Skeletal muscle tissue (tissue), 5 donors: ENCODE data around the gene TMPRSS5. TPM values are rescaled to one million over a fixed set of nuclear protein-coding genes. Genes with fewer than 3 reads are reported as not detected.

Experiments used
- H3K27ac ChIP-seq: one replicate; pipeline ENCODE4 v1.7.0; 2013; ENCODE audit warnings: mild to moderate bottlenecking, low read depth, low read length, inconsistent platforms
- H3K27me3 ChIP-seq, 3 donors: one replicate each; pipeline ENCODE4 v1.7.0; 2013; ENCODE audit warnings: low read length in 3 of 3; ENCODE audit not compliant: control insufficient read depth in 3 of 3, insufficient read depth in 3 of 3
- H3K36me3 ChIP-seq, 3 donors: one replicate each; pipeline ENCODE4 v1.7.0; 2013; ENCODE audit warnings: low read length in 3 of 3; ENCODE audit not compliant: control insufficient read depth in 3 of 3, insufficient read depth in 3 of 3
- H3K4me1 ChIP-seq, 3 donors: one replicate each; pipeline ENCODE4 v1.7.0; 2013; ENCODE audit warnings: low read length in 3 of 3, mild to moderate bottlenecking in 3 of 3; ENCODE audit not compliant: control insufficient read depth in 3 of 3, insufficient read depth in 3 of 3
- H3K4me3 ChIP-seq, 3 donors: one replicate each; pipeline ENCODE4 v1.7.0; 2013; ENCODE audit warnings: low read length in 3 of 3
- H3K9ac ChIP-seq, 3 donors: one replicate each; pipeline ENCODE4 v1.7.0; 2013; ENCODE audit warnings: low read length in 3 of 3, mild to moderate bottlenecking in 3 of 3, moderate library complexity in 2 of 3, low read depth in 1 of 3
- H3K9me3 ChIP-seq, 3 donors: one replicate each; pipeline ENCODE4 v1.7.0; 2013; ENCODE audit warnings: low read length in 3 of 3; ENCODE audit not compliant: control insufficient read depth in 3 of 3
- small RNA-seq: library from RNA; depleted of rRNA; stranded (forward); fragments of <200 nt; gene quantifications from one replicate; pipeline ENCODE3, GENCODE V24; 2014
- total RNA-seq: library from RNA; depleted of rRNA; stranded (reverse); fragments of >200 nt; gene quantifications from one replicate; pipeline ENCODE4 v1.2.3, GENCODE V29; 2014
- donor health status: Osteomylitis.

Gene TMPRSS5
- total RNA-seq, 1 donor from 2014 or later, result 2.1 TPM

DNA sequence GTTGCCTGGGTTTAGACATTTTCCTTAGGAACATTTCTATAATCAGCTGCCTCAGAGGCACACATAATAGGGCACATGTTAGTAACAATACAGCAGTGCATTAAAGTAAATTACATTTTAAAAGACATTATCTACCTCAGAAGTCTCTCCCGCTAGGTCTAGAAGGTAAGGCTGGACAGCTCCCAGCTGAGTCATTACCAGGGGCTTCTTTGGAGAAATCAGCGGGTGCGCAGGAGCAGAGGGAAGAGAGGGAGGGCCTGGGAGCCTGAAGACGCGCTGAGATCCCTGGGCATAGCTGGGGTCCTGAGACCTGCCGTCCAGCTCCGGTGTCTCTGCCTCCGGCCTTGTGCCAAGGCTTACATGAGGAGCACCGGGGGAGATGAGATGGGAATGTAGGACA lies 67.7 kb downstream of the TMPRSS5 start:
- H3K27ac ChIP-seq, result no peak overlapping the region

DNA sequence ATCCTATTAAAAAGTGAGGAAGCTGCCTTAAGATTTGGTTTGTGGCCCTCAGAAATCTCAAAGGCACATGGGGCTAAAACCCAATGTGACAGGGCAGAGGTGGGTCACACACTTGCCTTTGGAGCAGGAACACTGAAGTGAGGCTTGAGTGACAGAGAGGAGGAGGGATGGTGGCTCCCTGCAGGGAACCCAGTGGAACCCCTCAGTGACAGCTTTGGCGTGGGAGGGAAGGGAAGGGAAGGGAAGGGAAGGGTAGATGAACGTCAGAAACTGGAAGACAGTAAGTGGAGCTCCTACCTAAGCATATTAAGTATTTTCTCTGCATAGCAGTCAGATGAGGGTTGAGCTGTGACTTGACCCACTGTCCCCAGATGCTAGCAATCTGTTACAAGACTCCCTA lies 68.5 kb downstream of the TMPRSS5 start:
- Histone ChIP-seq H3K27ac (no peak overlapping the region), H3K9me3 (no peaks in the 10 kb centered on the region)

More for the DNA sequence above, 67.7 kb downstream of the TMPRSS5 start:
- Histone ChIP-seq H3K4me3 (no peak overlapping the region), H3K27me3 (no peaks in the 10 kb centered on the region), H3K4me1 (no peaks in the 10 kb centered on the region), H3K9ac (no peak overlapping the region), H3K36me3 (no peaks in the 10 kb centered on the region), H3K9me3 (no peaks in the 10 kb centered on the region)

More for the DNA sequence above, 68.5 kb downstream of the TMPRSS5 start:
- Histone ChIP-seq H3K27me3 (no peaks in the 10 kb centered on the region), H3K4me3 (no peak overlapping the region), H3K36me3 (no peaks in the 10 kb centered on the region), H3K4me1 (peaks cover 0 to 6% (median 0%) of the 10 kb centered on the region in 3 donors), H3K9ac (no peak overlapping the region)

Small RNAs within 50 kb of the gene (small RNA-seq; reads per million reads assigned to genes)
- gene RPS29P19, result not detected

Other genes starting within 250 kb of the TMPRSS5 start
- gene DRD2, start 230.9 kb downstream of the TMPRSS5 start, total RNA-seq, result not detected
- gene ZW10, start 67.4 kb upstream of the TMPRSS5 start, total RNA-seq, result 19.3 TPM
- 0.52 TPM for gene CLDN25, start 73.5 kb upstream of the TMPRSS5 start, total RNA-seq
- gene USP28, start 169.3 kb upstream of the TMPRSS5 start, total RNA-seq, result 91.9 TPM
- gene HTR3B, start 198.5 kb upstream of the TMPRSS5 start, total RNA-seq, result not detected